ENCODE results near the gene SHCBP1L.

GRCh38 chr1:182869241-182869666, 83.7 kb downstream of the SHCBP1L start:
- no peak for TF ChIP-seq CTCF (IDR thresholded peaks at IDR 0.05; ENCODE audit: insufficient read depth, low read length)
- TF ChIP-seq POLR2AphosphoS5 (IDR thresholded peaks at IDR 0.05; ENCODE audit: low read depth), result no peak

Measured in HL-60 (cell line).